Endothelial cell of umbilical vein (primary cell): ENCODE data around the gene MBD6.

Experiments
- CTCF ChIP-seq, 2 donors: IDR thresholded peaks; 1 replicate in 1 of 2; 2 replicates in 1 of 2; pipeline ENCODE4 v1.5.1; 2011; ENCODE audit warnings: low read length in 2 of 2, mild to moderate bottlenecking in 2 of 2, moderate library complexity in 2 of 2, control low read depth in 1 of 2, inconsistent platforms in 1 of 2, low read depth in 1 of 2; ENCODE audit not compliant: insufficient read depth in 1 of 2; ENCODE audit errors: extremely low read depth in 1 of 2
- EZH2 ChIP-seq: IDR thresholded peaks from 2 replicates; pipeline ENCODE4 v1.6.1; 2012; ENCODE audit warnings: borderline replicate concordance, low read depth, mild to moderate bottlenecking, moderate library complexity, low read length, inconsistent platforms; ENCODE audit not compliant: severe bottlenecking
- FOS ChIP-seq: IDR thresholded peaks from 2 replicates; pipeline ENCODE4 v1.6.1; 2011; ENCODE audit warnings: mild to moderate bottlenecking, low read length, moderate library complexity, borderline replicate concordance; ENCODE audit not compliant: insufficient read depth
- GATA2 ChIP-seq: IDR thresholded peaks from 2 replicates; pipeline ENCODE4 v1.7.0; 2011; ENCODE audit warnings: low read depth, mild to moderate bottlenecking, moderate library complexity, mixed read lengths, low read length; ENCODE audit not compliant: insufficient read length, insufficient read depth
- MAX ChIP-seq: IDR thresholded peaks from 2 replicates; pipeline ENCODE4 v1.6.1; 2011; ENCODE audit not compliant: insufficient read depth, insufficient read length
- MYC ChIP-seq: IDR thresholded peaks from one replicate; pipeline ENCODE4 v1.6.1; 2011; ENCODE audit warnings: mild to moderate bottlenecking, low read depth, low read length
- POLR2A ChIP-seq: IDR thresholded peaks from 2 replicates; pipeline ENCODE4 v1.6.1; 2012; ENCODE audit warnings: low read depth, mild to moderate bottlenecking, control low read depth, low read length
- POLR2AphosphoS5 ChIP-seq: IDR thresholded peaks from 2 replicates; pipeline ENCODE4 v1.6.1; 2012; ENCODE audit warnings: low read depth, mild to moderate bottlenecking, control low read depth, low read length, moderate library complexity; ENCODE audit not compliant: insufficient read depth

- TF ChIP-seq CTCF (IDR thresholded peaks at IDR 0.05; ENCODE audit: extremely low read depth in 1 of 2, insufficient read depth in 1 of 2, low read depth in 1 of 2, low read length in 2 of 2): no peak
- no peak for TF ChIP-seq FOS
- TF ChIP-seq POLR2AphosphoS5: no peak
- no peak for TF ChIP-seq MYC
- TF ChIP-seq POLR2A: no peak
- no peak for TF ChIP-seq EZH2
- TF ChIP-seq MAX: no peak
- TF ChIP-seq GATA2: no peak
Measured at GRCh38 chr12:57552835-57553313, 30.2 kb downstream of the MBD6 start.
